Thymus (tissue), 11 donors: Measurements from ENCODE around the gene SLC6A13. TPM values are rescaled to one million over a fixed set of nuclear protein-coding genes. Genes with fewer than 3 reads are reported as not detected.

ENCODE experiments used
- DNase-seq, 9 donors: peaks; one replicate each; pipeline ENCODE4 v3.0.0-alpha.2; 2013; ENCODE audit warnings: low spot score in 9 of 9, low read depth in 6 of 9, missing footprints in 1 of 9
- H3K27ac ChIP-seq, 2 donors: one replicate each; pipeline ENCODE4 v1.5.1; 2013; ENCODE audit warnings: control low read depth in 1 of 2, low read depth in 1 of 2, low read length in 1 of 2, mild to moderate bottlenecking in 1 of 2, moderate library complexity in 1 of 2
- H3K27me3 ChIP-seq, 2 donors: one replicate each; pipeline ENCODE4 v1.5.1; 2013; ENCODE audit warnings: low read length in 1 of 2; ENCODE audit not compliant: control insufficient read depth in 2 of 2, insufficient read depth in 1 of 2
- H3K36me3 ChIP-seq, 2 donors: one replicate each; pipeline ENCODE4 v1.5.1; 2013; ENCODE audit warnings: low read length in 1 of 2, mild to moderate bottlenecking in 1 of 2, moderate library complexity in 1 of 2; ENCODE audit not compliant: control insufficient read depth in 2 of 2, insufficient read depth in 2 of 2
- H3K4me1 ChIP-seq, 2 donors: one replicate each; pipeline ENCODE4 v1.5.1; 2013; ENCODE audit warnings: low read length in 2 of 2; ENCODE audit not compliant: control insufficient read depth in 2 of 2, insufficient read depth in 2 of 2
- H3K4me3 ChIP-seq, 2 donors: one replicate each; pipeline ENCODE4 v1.5.1; 2013; ENCODE audit warnings: low read length in 2 of 2, control low read depth in 1 of 2, mild to moderate bottlenecking in 1 of 2
- H3K9me3 ChIP-seq, 2 donors: one replicate each; pipeline ENCODE4 v1.5.1; 2013; ENCODE audit warnings: low read length in 1 of 2, mild to moderate bottlenecking in 1 of 2; ENCODE audit not compliant: control insufficient read depth in 2 of 2, insufficient read depth in 1 of 2
- WGBS: extraction: QIAGEN DNeasy Blood & Tissue Kit; methylation state at CpG from one replicate; pipeline ENCODE4 v1.1.7; 2013; 5-methylcytosine and 5-hydroxymethylcytosine counted together
- polyA plus RNA-seq: library from polyadenylated mRNA; stranded (reverse); fragments of 200-250 nt; gene quantifications from one replicate; pipeline ENCODE4 v1.2.3, GENCODE V29; 2013
- total RNA-seq: library from RNA; stranded (reverse); fragments of 120-200 nt; gene quantifications from one replicate; pipeline ENCODE4 v1.2.4, GENCODE V29; 2013
- donor health status: healthy.

Gene SLC6A13
- total and polyA plus RNA-seq, 2 donors: 0.28 to 2.9 TPM

GRCh38 chr12:210277-211141 is 52.1 kb downstream of the SLC6A13 start:
- H3K36me3 ChIP-seq: no peaks in the 10 kb centered on the region
- no peak for DNase-seq
- H3K4me3 ChIP-seq: no peak overlapping the region
- H3K27me3 ChIP-seq: peaks cover 0 to 43% of the 10 kb centered on the region in 2 donors
- no peak overlapping the region for H3K27ac ChIP-seq
- no peaks in the 10 kb centered on the region for H3K4me1 ChIP-seq
- no peaks in the 10 kb centered on the region for H3K9me3 ChIP-seq
- WGBS: 92% methylated on average over 16 of the region's 16 CpGs

GRCh38 chr12:209851-210250 is 52.8 kb downstream of the SLC6A13 start:
- H3K4me1 ChIP-seq: no peaks in the 10 kb centered on the region
- DNase-seq: no peak
- no peak overlapping the region for H3K4me3 ChIP-seq
- H3K36me3 ChIP-seq: no peaks in the 10 kb centered on the region
- H3K27me3 ChIP-seq: peaks cover 2 to 50% of the 10 kb centered on the region in 2 donors
- H3K9me3 ChIP-seq: no peaks in the 10 kb centered on the region
- WGBS: 96% methylated on average over 12 of the region's 12 CpGs
- H3K27ac ChIP-seq: no peak overlapping the region

DNA sequence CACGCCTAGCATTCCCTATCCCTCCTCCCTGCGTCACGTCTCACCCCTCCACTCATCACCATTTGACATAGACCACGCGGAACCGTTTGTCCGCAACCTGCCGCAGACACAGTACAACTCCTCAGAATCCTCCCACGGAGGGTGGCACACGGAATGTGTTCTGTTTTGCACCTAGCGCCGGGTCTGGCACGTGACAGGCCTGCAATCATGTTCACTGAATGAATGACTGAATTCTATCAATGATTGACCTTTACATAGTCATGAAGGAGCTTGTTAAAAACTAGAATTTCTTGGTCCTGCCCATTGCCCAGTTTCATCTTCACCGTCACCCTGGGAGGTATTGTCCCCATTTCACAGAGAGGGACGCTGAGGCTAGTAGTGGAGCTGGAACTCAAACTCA is 53.4 kb downstream of the SLC6A13 start:
- WGBS: 96% methylated on average over 15 of the region's 15 CpGs
- no peaks in the 10 kb centered on the region for H3K36me3 ChIP-seq
- no peaks in the 10 kb centered on the region for H3K9me3 ChIP-seq
- no peak overlapping the region for H3K4me3 ChIP-seq
- DNase-seq: no peak
- no peak overlapping the region for H3K27ac ChIP-seq
- H3K4me1 ChIP-seq: no peaks in the 10 kb centered on the region
- peaks cover 7 to 56% of the 10 kb centered on the region in 2 donors for H3K27me3 ChIP-seq

DNA sequence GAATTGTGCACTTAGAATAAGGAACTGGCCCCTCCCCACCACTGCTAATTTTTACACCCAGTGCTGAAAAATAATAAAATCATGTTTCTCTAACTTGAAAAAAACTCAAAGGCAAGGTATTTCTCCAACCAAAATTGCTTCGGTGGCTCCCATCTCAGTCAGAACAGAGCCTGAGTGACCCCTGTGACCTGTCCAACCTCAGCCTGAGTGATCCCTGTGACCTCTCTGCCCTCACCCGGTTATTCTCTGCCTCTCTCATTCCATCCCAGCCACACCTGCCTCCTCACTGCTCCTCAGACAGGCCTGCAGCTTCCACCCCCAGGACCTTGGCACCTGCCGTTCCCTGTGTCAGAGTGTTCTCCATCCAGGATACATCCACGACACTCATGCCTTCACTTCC is 53.8 kb downstream of the SLC6A13 start:
- H3K36me3 ChIP-seq: no peaks in the 10 kb centered on the region
- H3K4me1 ChIP-seq: no peaks in the 10 kb centered on the region
- no peak overlapping the region for H3K27ac ChIP-seq
- WGBS: 91% methylated on average over 4 of the region's 4 CpGs
- no peak overlapping the region for H3K4me3 ChIP-seq
- no peak for DNase-seq
- H3K27me3 ChIP-seq: peaks cover 10 to 56% of the 10 kb centered on the region in 2 donors
- no peaks in the 10 kb centered on the region for H3K9me3 ChIP-seq

GRCh38 chr12:207804-208203 is 54.8 kb downstream of the SLC6A13 start:
- no peaks in the 10 kb centered on the region for H3K9me3 ChIP-seq
- DNase-seq: no peak
- no peak overlapping the region for H3K27ac ChIP-seq
- H3K4me1 ChIP-seq: no peaks in the 10 kb centered on the region
- H3K4me3 ChIP-seq: no peak overlapping the region
- no peaks in the 10 kb centered on the region for H3K36me3 ChIP-seq
- WGBS: 93% methylated on average over 10 of the region's 10 CpGs
- peaks cover 16 to 55% of the 10 kb centered on the region in 2 donors for H3K27me3 ChIP-seq

GRCh38 chr12:206746-207440 is 55.7 kb downstream of the SLC6A13 start:
- 94% methylated on average over 21 of the region's 21 CpGs for WGBS
- H3K27ac ChIP-seq: no peak overlapping the region
- H3K4me3 ChIP-seq: no peak overlapping the region
- no peak for DNase-seq
- H3K27me3 ChIP-seq: peaks cover 19 to 58% of the 10 kb centered on the region in 2 donors
- no peaks in the 10 kb centered on the region for H3K4me1 ChIP-seq
- H3K9me3 ChIP-seq: no peaks in the 10 kb centered on the region
- no peaks in the 10 kb centered on the region for H3K36me3 ChIP-seq

- H3K36me3 ChIP-seq: no peaks in the 10 kb centered on the region
- no peak for DNase-seq
- H3K4me3 ChIP-seq: no peak overlapping the region
- H3K27ac ChIP-seq: no peak overlapping the region
- 94% methylated on average over 4 of the region's 4 CpGs for WGBS
- H3K27me3 ChIP-seq: peaks cover 19 to 65% of the 10 kb centered on the region in 2 donors
- H3K4me1 ChIP-seq: no peaks in the 10 kb centered on the region
- H3K9me3 ChIP-seq: no peaks in the 10 kb centered on the region
Measured at GRCh38 chr12:205026-205425, 57.6 kb downstream of the SLC6A13 start.

GRCh38 chr12:204261-204678 is 58.4 kb downstream of the SLC6A13 start:
- H3K27ac ChIP-seq: no peak overlapping the region
- no peak overlapping the region for H3K4me3 ChIP-seq
- H3K4me1 ChIP-seq: no peaks in the 10 kb centered on the region
- no peaks in the 10 kb centered on the region for H3K9me3 ChIP-seq
- H3K27me3 ChIP-seq: peaks cover 19 to 66% of the 10 kb centered on the region in 2 donors
- 98% methylated on average over 11 of the region's 11 CpGs for WGBS
- no peaks in the 10 kb centered on the region for H3K36me3 ChIP-seq
- DNase-seq: no peak
